H1 (cell line): ENCODE measurements around the gene RPS21.

ENCODE experiments used
- CTCF ChIP-seq, 3 experiments: IDR thresholded peaks; 1 replicate in 2 of 3; 2 replicates in 1 of 3; pipeline versions ENCODE4 v1.5.1 to v1.6.1; 2011; ENCODE audit warnings: low read length in 3 of 3, mild to moderate bottlenecking in 3 of 3, inconsistent platforms in 2 of 3, low read depth in 1 of 3, moderate library complexity in 1 of 3; ENCODE audit not compliant: insufficient read depth in 1 of 3; ENCODE audit errors: control extremely low read depth in 1 of 3
- EGR1 ChIP-seq: IDR thresholded peaks from 2 replicates; pipeline ENCODE4 v1.6.1; 2011; ENCODE audit warnings: low read depth, low read length, borderline replicate concordance
- KDM1A ChIP-seq: fragments of 200-600, 300-600 bp; sonication (generic); IDR thresholded peaks from 2 replicates; pipeline ENCODE4 v1.7.1; 2016; ENCODE audit warnings: mild to moderate bottlenecking, low read length, borderline replicate concordance
- PHF8 ChIP-seq: fragments of 200-600 bp; sonication (generic); conservative IDR thresholded peaks from 2 replicates; pipeline ENCODE4 v1.7.1; 2012; ENCODE audit warnings: low read depth, mild to moderate bottlenecking, inconsistent platforms, low read length, moderate library complexity
- SP1 ChIP-seq: IDR thresholded peaks from 2 replicates; pipeline ENCODE4 v1.6.1; 2011; ENCODE audit warnings: low read depth, low read length
- SRF ChIP-seq: IDR thresholded peaks from 2 replicates; pipeline ENCODE4 v1.6.1; 2011; ENCODE audit warnings: mild to moderate bottlenecking, low read depth, low read length, moderate library complexity
- TAF1 ChIP-seq: IDR thresholded peaks from 2 replicates; pipeline ENCODE4 v1.6.1; 2011; ENCODE audit warnings: mild to moderate bottlenecking, low read depth, low read length

- TF ChIP-seq CTCF (IDR thresholded peaks at IDR 0.05; ENCODE audit: control extremely low read depth in 1 of 3, insufficient read depth in 1 of 3, low read depth in 1 of 3, low read length in 3 of 3) (no peak), EGR1 (no peak), SP1 (no peak), PHF8 (no peak), KDM1A (no peak), SRF (no peak), TAF1 (no peak)
Measured at GRCh38 chr20:62381842-62382241, 5.1 kb upstream of the RPS21 start.
